PC-9 (cell line): Measurements from ENCODE around the gene CFAP97D2. TPM values are rescaled to one million over a fixed set of nuclear protein-coding genes. Genes with fewer than 3 reads are reported as not detected.

Source experiments
- BruUV-seq: library from RNA; stranded (reverse); fragments of 400-500 nt; replicated peaks from 2 replicates; lab custom pipeline; 2021; lab: Mats Ljungman, UMichigan
- CTCF ChIA-PET: fragments of 300-600 bp; sonication (Branson Sonifier 250); formaldehyde crosslinking; loops from one replicate; lab custom pipeline; 2022; ENCODE audit warnings: antibody characterized with exemption; lab: Charles Lee
- POLR2A ChIA-PET: fragments of 300-600 bp; sonication (Branson Sonifier 250); formaldehyde crosslinking; loops from one replicate; lab custom pipeline; 2022; ENCODE audit warnings: antibody characterized with exemption; ENCODE audit not compliant: unreplicated experiment; lab: Charles Lee
- DNase-seq, 2 experiments: peaks; one replicate each; pipeline versions ENCODE4 v3.0.0 to v3.0.0-alpha.2; 2015 to 2022; ENCODE audit warnings: mixed read lengths in 1 of 2
- H2AFZ ChIP-seq: fragments of 200-600 bp; sonication (generic); 2 replicates; pipeline ENCODE4 v1.8.1; 2017; ENCODE audit warnings: antibody characterized with exemption
- H3F3A ChIP-seq: fragments of 200-600 bp; sonication (generic); 2 replicates; pipeline ENCODE4 v1.8.1; 2017; ENCODE audit warnings: antibody characterized with exemption, mild to moderate bottlenecking, low read depth; ENCODE audit not compliant: insufficient read depth
- H3K27ac ChIP-seq: fragments of 200-600 bp; sonication (generic); 2 replicates; pipeline ENCODE4 v1.6.1; 2016; ENCODE audit warnings: mixed run types
- H3K27me3 ChIP-seq: fragments of 200-600 bp; sonication (generic); 2 replicates; pipeline ENCODE4 v1.6.1; 2016; ENCODE audit warnings: low read depth, mixed run types; ENCODE audit not compliant: insufficient read depth
- H3K36me3 ChIP-seq: fragments of 200-600 bp; sonication (generic); 2 replicates; pipeline ENCODE4 v1.6.1; 2016; ENCODE audit warnings: low read depth, mixed run types
- H3K4me1 ChIP-seq: fragments of 200-600 bp; sonication (generic); replicated peaks from 2 replicates; pipeline ENCODE4 v1.6.1; 2016; ENCODE audit warnings: mixed run types; ENCODE audit not compliant: insufficient read depth
- H3K4me2 ChIP-seq: fragments of 200-600 bp; sonication (generic); 2 replicates; pipeline ENCODE4 v1.6.1; 2017; ENCODE audit warnings: mixed run types
- H3K4me3 ChIP-seq: fragments of 200-600 bp; sonication (generic); 2 replicates; pipeline ENCODE4 v1.6.1; 2016; ENCODE audit warnings: mixed run types
- H3K79me2 ChIP-seq: fragments of 200-600 bp; sonication (generic); 2 replicates; pipeline ENCODE4 v1.6.1; 2017; ENCODE audit warnings: low read depth, mixed run types
- H3K9me2 ChIP-seq: fragments of 200-600 bp; sonication (generic); 2 replicates; pipeline ENCODE4 v1.8.1; 2017; ENCODE audit warnings: mild to moderate bottlenecking; ENCODE audit not compliant: insufficient read depth
- H3K9me3 ChIP-seq: fragments of 200-600 bp; sonication (generic); 2 replicates; pipeline ENCODE4 v1.8.1; 2016; ENCODE audit warnings: low read depth; ENCODE audit not compliant: insufficient read depth
- H4K20me1 ChIP-seq: fragments of 200-600 bp; sonication (generic); 2 replicates; pipeline ENCODE4 v1.8.1; 2017; ENCODE audit not compliant: insufficient read depth
- EZH2 ChIP-seq: fragments of 200-600 bp; sonication (generic); IDR thresholded peaks from 2 replicates; pipeline ENCODE4 v1.8.0; 2017; ENCODE audit warnings: antibody characterized with exemption, low read depth
- intact Hi-C: fragments of 100-400 bp; cut with micrococcal nuclease; formaldehyde crosslinking; loops from one replicate; pipeline ENCODE4 v1.10.0; 2022; ENCODE audit not compliant: unreplicated experiment
- total RNA-seq: library from RNA; stranded (reverse); gene quantifications from 2 replicates; pipeline ENCODE4 v1.2.3, GENCODE V29; 2021
- TF ChIP-seq, protein P1 (sequence below): fragments of 200-600 bp; sonication (generic); conservative IDR thresholded peaks from 2 replicates; pipeline ENCODE4 v1.6.1; 2017; ENCODE audit warnings: mixed run types, antibody characterized with exemption, mild to moderate bottlenecking, moderate library complexity

Gene CFAP97D2
- total RNA-seq, 1 experiment from 2014 or later = not detected

DNA sequence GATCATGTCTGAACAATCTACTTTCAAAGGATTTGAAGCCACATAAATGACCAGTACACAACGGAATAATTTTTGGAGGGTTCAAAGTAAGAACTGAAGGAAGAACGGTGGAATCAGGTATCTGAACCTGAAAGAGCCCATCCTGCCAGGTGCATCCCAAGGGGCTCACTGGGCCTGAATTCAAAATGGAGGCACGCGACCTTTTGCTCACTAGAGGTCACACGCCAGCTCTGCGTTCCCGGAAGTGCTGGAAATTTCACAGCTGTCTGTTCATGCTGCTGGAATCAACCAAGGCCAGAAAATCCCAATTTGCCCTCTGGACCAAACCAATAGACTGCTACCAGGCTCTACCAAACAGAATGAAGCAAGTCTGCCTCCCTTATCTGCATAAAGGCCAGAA, 42.5 kb upstream of the CFAP97D2 start:
- Histone ChIP-seq H3K79me2 (no peaks in the 10 kb centered on the region), H3K4me3 (no peak overlapping the region), H3K27ac (no peak overlapping the region), H2AFZ (no peak overlapping the region), H3K36me3 (no peaks in the 10 kb centered on the region), H3K27me3 (no peaks in the 10 kb centered on the region), H3K4me1 (peaks cover 2% of the 10 kb centered on the region; the same call in 1 of the 2 replicates), H4K20me1 (no peaks in the 10 kb centered on the region), H3K9me2 (no peaks in the 10 kb centered on the region), H3K4me2 (no peak overlapping the region), H3K9me3 (no peaks in the 10 kb centered on the region), H3F3A (peaks cover 23% of the 10 kb centered on the region)
- CTCF ChIA-PET = no interaction called here
- intact Hi-C loops = no loop called here
- TF ChIP-seq, protein P1, sequence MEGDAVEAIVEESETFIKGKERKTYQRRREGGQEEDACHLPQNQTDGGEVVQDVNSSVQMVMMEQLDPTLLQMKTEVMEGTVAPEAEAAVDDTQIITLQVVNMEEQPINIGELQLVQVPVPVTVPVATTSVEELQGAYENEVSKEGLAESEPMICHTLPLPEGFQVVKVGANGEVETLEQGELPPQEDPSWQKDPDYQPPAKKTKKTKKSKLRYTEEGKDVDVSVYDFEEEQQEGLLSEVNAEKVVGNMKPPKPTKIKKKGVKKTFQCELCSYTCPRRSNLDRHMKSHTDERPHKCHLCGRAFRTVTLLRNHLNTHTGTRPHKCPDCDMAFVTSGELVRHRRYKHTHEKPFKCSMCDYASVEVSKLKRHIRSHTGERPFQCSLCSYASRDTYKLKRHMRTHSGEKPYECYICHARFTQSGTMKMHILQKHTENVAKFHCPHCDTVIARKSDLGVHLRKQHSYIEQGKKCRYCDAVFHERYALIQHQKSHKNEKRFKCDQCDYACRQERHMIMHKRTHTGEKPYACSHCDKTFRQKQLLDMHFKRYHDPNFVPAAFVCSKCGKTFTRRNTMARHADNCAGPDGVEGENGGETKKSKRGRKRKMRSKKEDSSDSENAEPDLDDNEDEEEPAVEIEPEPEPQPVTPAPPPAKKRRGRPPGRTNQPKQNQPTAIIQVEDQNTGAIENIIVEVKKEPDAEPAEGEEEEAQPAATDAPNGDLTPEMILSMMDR = no peak
- no peak for TF ChIP-seq EZH2
- POLR2A ChIA-PET = no interaction called here
- no TSS peak for BruUV-seq
- DNase-seq = no peak

DNA sequence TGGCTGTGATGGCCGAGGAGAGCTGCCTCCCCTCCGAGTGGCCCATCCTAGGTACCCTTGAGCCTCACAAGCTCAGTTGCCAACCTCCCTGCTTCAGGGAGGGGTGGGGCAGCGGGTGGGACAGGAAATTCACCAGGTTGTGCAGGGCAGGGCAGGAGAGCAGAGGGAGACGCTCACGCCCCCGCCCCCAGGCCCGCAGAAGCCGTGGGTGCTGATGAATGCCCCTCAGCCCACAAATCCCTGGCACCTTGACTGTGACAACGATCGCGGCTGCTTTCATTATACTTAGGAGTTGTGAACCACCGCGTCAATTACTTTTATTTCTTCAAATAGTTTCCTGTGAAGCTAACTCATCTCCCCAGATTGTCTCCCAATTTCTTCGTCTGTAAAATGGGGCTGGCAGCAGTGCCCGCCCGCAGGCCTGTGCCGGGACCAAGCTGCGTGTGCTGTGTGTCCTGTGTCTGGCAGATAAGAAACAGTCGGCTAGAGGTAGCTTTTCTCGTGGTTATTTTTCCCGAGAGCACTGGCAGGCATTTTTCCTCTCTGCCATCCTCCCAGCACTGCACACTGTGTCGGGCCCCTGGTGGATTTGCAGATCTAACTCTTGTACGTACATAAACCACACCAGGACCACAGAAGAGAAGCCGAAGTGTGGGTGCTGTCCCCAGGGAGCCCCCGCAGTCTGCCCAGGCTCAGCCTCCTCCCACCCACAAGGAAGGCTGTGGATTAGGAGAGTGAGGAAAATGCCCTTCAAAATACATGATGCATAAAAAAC, 38.7 kb upstream of the CFAP97D2 start:
- CTCF ChIA-PET = no interaction called here
- no peaks in the 10 kb centered on the region for H3K27me3 ChIP-seq
- no peaks in the 10 kb centered on the region for H3K79me2 ChIP-seq
- H3K9me2 ChIP-seq = no peaks in the 10 kb centered on the region
- no peak overlapping the region for H3K27ac ChIP-seq
- intact Hi-C loops = no loop called here
- no peak for TF ChIP-seq EZH2
- TF ChIP-seq, protein P1 = no peak
- no peaks in the 10 kb centered on the region for H3K9me3 ChIP-seq
- H3K36me3 ChIP-seq = no peaks in the 10 kb centered on the region
- H3K4me3 ChIP-seq = no peak overlapping the region
- H3K4me1 ChIP-seq = no peaks in the 10 kb centered on the region
- H4K20me1 ChIP-seq = no peaks in the 10 kb centered on the region
- no peak overlapping the region for H3K4me2 ChIP-seq
- no peak overlapping the region for H2AFZ ChIP-seq
- POLR2A ChIA-PET = interaction anchor here (0.6 kb wide), 1 partner anchor 11 kb away, joined by 13 read pairs; no protein-coding TSS in a partner anchor
- no peak for DNase-seq
- BruUV-seq = no TSS peak
- H3F3A ChIP-seq = peaks cover 15% of the 10 kb centered on the region

DNA sequence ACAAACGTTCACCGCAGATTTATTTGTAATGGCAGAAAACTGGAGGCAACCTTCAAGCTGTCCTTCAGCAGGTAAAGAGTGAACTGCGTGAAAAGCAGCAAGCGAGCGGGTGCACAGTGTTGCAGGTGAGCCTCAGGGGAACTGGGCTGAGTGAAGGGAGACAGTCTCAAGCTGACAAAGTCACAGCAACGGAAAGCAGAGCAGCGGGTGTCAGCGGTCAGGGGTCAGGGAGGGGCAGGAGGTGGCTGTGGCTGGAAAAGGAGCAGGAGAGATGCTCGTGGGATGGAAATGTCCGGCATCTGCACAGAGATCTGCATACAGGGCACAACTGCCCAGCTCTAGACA, 38.2 kb upstream of the CFAP97D2 start:
- BruUV-seq = no TSS peak
- DNase-seq = no peak
- Histone ChIP-seq H3K4me3 (no peak overlapping the region), H3K27ac (no peak overlapping the region), H2AFZ (no peak overlapping the region), H4K20me1 (no peaks in the 10 kb centered on the region), H3K4me1 (no peaks in the 10 kb centered on the region), H3K9me2 (no peaks in the 10 kb centered on the region), H3K79me2 (no peaks in the 10 kb centered on the region), H3K36me3 (no peaks in the 10 kb centered on the region), H3K4me2 (no peak overlapping the region), H3K27me3 (no peaks in the 10 kb centered on the region), H3F3A (peaks cover 15% of the 10 kb centered on the region), H3K9me3 (no peaks in the 10 kb centered on the region)
- ChIA-PET CTCF (no interaction called here), POLR2A (no interaction called here)
- intact Hi-C loops = no loop called here
- no peak for TF ChIP-seq EZH2
- TF ChIP-seq, protein P1 = no peak
